Esophagus muscularis mucosa (tissue), 4 donors: ENCODE results near the gene LCOR.

Experiments
- EP300 ChIP-seq: sonication (generic); formaldehyde crosslinking; IDR thresholded peaks from one replicate; pipeline ENCODE4 v1.6.1; 2017; ENCODE audit warnings: antibody characterized with exemption
- POLR2A ChIP-seq: fragments of 450-650 bp; IDR thresholded peaks from one replicate; pipeline ENCODE4 v1.6.1; 2017; ENCODE audit warnings: antibody characterized with exemption, moderate library complexity, mild to moderate bottlenecking, low read depth
- TF ChIP-seq, protein P1 (sequence below), 3 experiments: fragments of 200-600 bp in 2 of 3; fragments of 450-650 bp in 1 of 3; sonication (generic) in 2 of 3; IDR thresholded peaks; one replicate each; pipeline ENCODE4 v1.5.1; 2017 to 2019; ENCODE audit warnings: antibody characterized with exemption in 3 of 3, mild to moderate bottlenecking in 2 of 3, moderate library complexity in 1 of 3

DNA sequence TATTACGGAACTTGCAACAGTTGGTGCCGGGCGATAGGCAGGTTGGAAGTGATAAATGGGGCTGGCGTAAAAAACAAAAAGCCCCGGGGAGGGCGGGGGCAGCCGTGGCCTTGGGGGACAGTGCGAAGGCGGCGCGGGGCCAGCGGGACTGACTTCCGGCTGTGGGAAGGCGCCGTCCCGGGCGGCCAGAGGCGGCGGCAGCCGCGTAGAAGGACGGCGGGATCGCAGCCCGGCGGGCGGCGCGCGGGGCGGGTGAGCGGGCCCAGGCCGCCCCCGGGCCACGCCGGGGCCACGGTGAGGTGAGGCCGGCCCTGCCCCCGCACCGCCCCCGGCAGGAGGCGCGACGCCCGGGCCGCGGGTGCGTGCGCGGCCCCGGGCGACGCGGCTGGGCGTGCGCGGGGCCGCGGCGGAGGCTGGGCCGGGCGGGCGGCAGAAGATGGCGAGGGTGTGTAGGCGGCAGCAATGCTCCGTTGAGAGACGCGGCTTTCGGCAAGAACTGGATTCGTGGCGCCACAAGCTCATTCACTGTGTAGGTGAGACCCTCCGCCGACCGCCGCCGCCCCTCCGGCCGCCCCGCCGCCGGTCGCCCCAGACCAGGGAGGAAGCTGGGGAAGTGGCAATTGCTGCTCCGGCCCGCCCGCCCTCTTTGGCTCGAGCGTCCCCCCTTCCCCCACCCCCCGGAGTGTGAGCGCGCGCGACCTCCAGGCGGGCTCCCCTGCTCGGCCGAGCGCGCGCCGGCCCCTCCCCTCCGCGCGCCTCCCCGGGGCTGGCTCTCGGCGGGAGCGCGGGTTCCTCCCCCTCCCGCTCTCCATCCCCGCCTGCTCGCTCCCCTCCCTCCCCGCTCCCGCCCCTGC, at the start of gene LCOR:
- TF ChIP-seq, protein P1, sequence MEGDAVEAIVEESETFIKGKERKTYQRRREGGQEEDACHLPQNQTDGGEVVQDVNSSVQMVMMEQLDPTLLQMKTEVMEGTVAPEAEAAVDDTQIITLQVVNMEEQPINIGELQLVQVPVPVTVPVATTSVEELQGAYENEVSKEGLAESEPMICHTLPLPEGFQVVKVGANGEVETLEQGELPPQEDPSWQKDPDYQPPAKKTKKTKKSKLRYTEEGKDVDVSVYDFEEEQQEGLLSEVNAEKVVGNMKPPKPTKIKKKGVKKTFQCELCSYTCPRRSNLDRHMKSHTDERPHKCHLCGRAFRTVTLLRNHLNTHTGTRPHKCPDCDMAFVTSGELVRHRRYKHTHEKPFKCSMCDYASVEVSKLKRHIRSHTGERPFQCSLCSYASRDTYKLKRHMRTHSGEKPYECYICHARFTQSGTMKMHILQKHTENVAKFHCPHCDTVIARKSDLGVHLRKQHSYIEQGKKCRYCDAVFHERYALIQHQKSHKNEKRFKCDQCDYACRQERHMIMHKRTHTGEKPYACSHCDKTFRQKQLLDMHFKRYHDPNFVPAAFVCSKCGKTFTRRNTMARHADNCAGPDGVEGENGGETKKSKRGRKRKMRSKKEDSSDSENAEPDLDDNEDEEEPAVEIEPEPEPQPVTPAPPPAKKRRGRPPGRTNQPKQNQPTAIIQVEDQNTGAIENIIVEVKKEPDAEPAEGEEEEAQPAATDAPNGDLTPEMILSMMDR (IDR thresholded peaks at IDR 0.05), result peak in 1 of 3 experiments; percentile 21
- TF ChIP-seq POLR2A (peak; percentile 44), EP300 (no peak)
